Tibial nerve (tissue), 4 donors: ENCODE measurements around the gene IPO9. TPM values are rescaled to one million over a fixed set of nuclear protein-coding genes. Genes with fewer than 3 reads are reported as not detected.

ENCODE experiments used
- DNase-seq, 2 donors: peaks; one replicate each; pipeline ENCODE4 v3.0.0-alpha.2; 2019; ENCODE audit warnings: low spot score in 2 of 2
- H3K27ac ChIP-seq, 4 donors: fragments of 200-600 bp; sonication (generic) in 3 of 4; one replicate each; pipeline ENCODE4 v1.5.1; 2017 to 2019; ENCODE audit warnings: mild to moderate bottlenecking in 1 of 4
- H3K27me3 ChIP-seq, 2 donors: fragments of 200-600 bp; sonication (generic) in 1 of 2; one replicate each; pipeline versions ENCODE4 v1.5.1 to v1.6.0; 2017 to 2019
- H3K36me3 ChIP-seq, 3 donors: fragments of 200-600 bp; sonication (generic); one replicate each; pipeline ENCODE4 v1.5.1; 2018 to 2019
- H3K4me1 ChIP-seq, 4 donors: fragments of 200-600 bp; sonication (generic) in 3 of 4; one replicate each; pipeline ENCODE4 v1.5.1; 2017 to 2019
- H3K4me3 ChIP-seq, 4 donors: fragments of 200-600 bp; sonication (generic) in 3 of 4; one replicate each; pipeline ENCODE4 v1.5.1; 2017 to 2019; ENCODE audit warnings: mild to moderate bottlenecking in 1 of 4, moderate library complexity in 1 of 4
- H3K9me3 ChIP-seq, 4 donors: fragments of 200-600 bp; sonication (generic) in 3 of 4; one replicate each; pipeline ENCODE4 v1.5.1; 2017 to 2019
- CTCF ChIP-seq, 5 experiments: fragments of 200-600 bp in 3 of 5; fragments of 450-650 bp in 2 of 5; sonication (generic) in 3 of 5; IDR thresholded peaks; one replicate each; pipeline ENCODE4 v1.5.1; 2016 to 2019; ENCODE audit warnings: antibody characterized with exemption in 5 of 5, mild to moderate bottlenecking in 3 of 5, moderate library complexity in 2 of 5
- EP300 ChIP-seq, 2 donors: sonication (generic); formaldehyde crosslinking; IDR thresholded peaks; one replicate each; pipeline ENCODE4 v1.6.1; 2017; ENCODE audit warnings: antibody characterized with exemption in 2 of 2, mild to moderate bottlenecking in 1 of 2
- POLR2A ChIP-seq, 2 donors: fragments of 450-650 bp; IDR thresholded peaks; one replicate each; pipeline ENCODE4 v1.6.1; 2017; ENCODE audit warnings: antibody characterized with exemption in 2 of 2, mild to moderate bottlenecking in 2 of 2, moderate library complexity in 2 of 2
- WGBS, 2 donors: methylation state at CpG; one replicate each; pipeline ENCODE4 v1.1.5; 2018; 5-methylcytosine and 5-hydroxymethylcytosine counted together
- total RNA-seq, 4 donors: library from RNA; depleted of rRNA; stranded (reverse); fragments of >200 nt; gene quantifications; one replicate each; pipeline ENCODE4 v1.1.0, GENCODE V29; 2016

Gene IPO9
- total RNA-seq, 4 donors from 2014 or later, result 13.3 to 22.1 (median 15.3) TPM

GRCh38 chr1:201902198-201902597 lies 73.2 kb downstream of the IPO9 start:
- WGBS, 2 donors, result 38 to 45% methylated on average over 3 of the region's 3 CpGs
- no peak overlapping the region for H3K4me3 ChIP-seq
- peak overlapping the region; percentile 49 to 88 (median 74) for H3K27ac ChIP-seq
- peak in 1 of 2 donors; percentile 53 for DNase-seq
- TF ChIP-seq EP300 (IDR thresholded peaks at IDR 0.05), result peak in 1 of 2 donors; percentile 71
- TF ChIP-seq CTCF (IDR thresholded peaks at IDR 0.05), result no peak
- no peak for TF ChIP-seq POLR2A (IDR thresholded peaks at IDR 0.05)
- H3K27me3 ChIP-seq, result no peaks in the 10 kb centered on the region
- no peaks in the 10 kb centered on the region for H3K9me3 ChIP-seq
- peaks cover 0 to 29% (median 0%) of the 10 kb centered on the region in 3 donors for H3K36me3 ChIP-seq
- peaks cover 0 to 83% (median 36%) of the 10 kb centered on the region in 4 donors for H3K4me1 ChIP-seq

- Histone ChIP-seq H3K4me1 (peaks cover 0 to 90% (median 36%) of the 10 kb centered on the region in 4 donors), H3K4me3 (no peak overlapping the region), H3K9me3 (no peaks in the 10 kb centered on the region), H3K27ac (peak overlapping the region; percentile 49 to 88 (median 74)), H3K27me3 (no peaks in the 10 kb centered on the region), H3K36me3 (peaks cover 0 to 20% (median 0%) of the 10 kb centered on the region in 3 donors)
- 53 to 54% methylated on average over 4 to 5 of the region's 5 CpGs for WGBS, 2 donors
- TF ChIP-seq EP300 (IDR thresholded peaks at IDR 0.05) (peak in 1 of 2 donors; percentile 76), POLR2A (IDR thresholded peaks at IDR 0.05) (no peak)
- DNase-seq, result peak; percentile 60 to 76
Measured at GRCh38 chr1:201903135-201903534, 74.2 kb downstream of the IPO9 start.

GRCh38 chr1:201904579-201904978 lies 75.6 kb downstream of the IPO9 start:
- Histone ChIP-seq H3K27ac (peak overlapping the region; percentile 49 to 88 (median 74)), H3K4me3 (no peak overlapping the region), H3K27me3 (no peaks in the 10 kb centered on the region), H3K4me1 (peaks cover 0 to 80% (median 36%) of the 10 kb centered on the region in 4 donors), H3K36me3 (peaks cover 0 to 6% (median 0%) of the 10 kb centered on the region in 3 donors), H3K9me3 (no peaks in the 10 kb centered on the region)
- 15 to 23% methylated on average over 6 of the region's 6 CpGs for WGBS, 2 donors
- DNase-seq, result peak in 1 of 2 donors; percentile 47
- TF ChIP-seq EP300 (IDR thresholded peaks at IDR 0.05) (peak in 1 of 2 donors; percentile 49), CTCF (IDR thresholded peaks at IDR 0.05) (no peak), POLR2A (IDR thresholded peaks at IDR 0.05) (peak in 1 of 2 donors; percentile 22)

GRCh38 chr1:201905234-201905890 lies 76.4 kb downstream of the IPO9 start:
- no peak for DNase-seq
- TF ChIP-seq POLR2A (IDR thresholded peaks at IDR 0.05), result no peak
- no peak for TF ChIP-seq EP300 (IDR thresholded peaks at IDR 0.05)
- no peak for TF ChIP-seq CTCF (IDR thresholded peaks at IDR 0.05)
- Histone ChIP-seq H3K36me3 (no peaks in the 10 kb centered on the region), H3K9me3 (no peaks in the 10 kb centered on the region), H3K4me3 (no peak overlapping the region), H3K4me1 (peaks cover 0 to 72% (median 36%) of the 10 kb centered on the region in 4 donors), H3K27me3 (no peaks in the 10 kb centered on the region), H3K27ac (peak overlapping the region; percentile 49 to 88 (median 74))
- 63 to 73% methylated on average over 6 of the region's 6 CpGs for WGBS, 2 donors

- DNase-seq, result no peak
- Histone ChIP-seq H3K36me3 (no peaks in the 10 kb centered on the region), H3K4me1 (peaks cover 0 to 64% (median 36%) of the 10 kb centered on the region in 4 donors), H3K4me3 (no peak overlapping the region), H3K27ac (peak overlapping the region; percentile 35 to 88 (median 64)), H3K27me3 (no peaks in the 10 kb centered on the region), H3K9me3 (no peaks in the 10 kb centered on the region)
- TF ChIP-seq CTCF (IDR thresholded peaks at IDR 0.05) (no peak), POLR2A (IDR thresholded peaks at IDR 0.05) (no peak), EP300 (IDR thresholded peaks at IDR 0.05) (no peak)
- 62 to 63% methylated on average over 3 of the region's 3 CpGs for WGBS, 2 donors
Measured at GRCh38 chr1:201906336-201906735, 77.4 kb downstream of the IPO9 start.
